Transverse colon (tissue), 4 donors: ENCODE results near the gene ZIC4. TPM values are rescaled to one million over a fixed set of nuclear protein-coding genes. Genes with fewer than 3 reads are reported as not detected.
A peak's percentile ranks its signal among the peaks of the same experiment; 100 is the strongest.

ENCODE experiments used
- DNase-seq: peaks from one replicate; pipeline ENCODE4 v3.0.0-alpha.2; 2019
- H3K27ac ChIP-seq, 4 donors: fragments of 200-600 bp; sonication (generic); 2 replicates each; pipeline ENCODE4 v1.5.1; 2016 to 2018; ENCODE audit warnings: inconsistent platforms in 4 of 4
- H3K27me3 ChIP-seq: fragments of 200-600 bp; sonication (generic); 2 replicates; pipeline ENCODE4 v1.5.1; 2017; ENCODE audit warnings: inconsistent platforms
- H3K36me3 ChIP-seq, 4 donors: fragments of 200-600 bp; sonication (generic); 2 replicates each; pipeline ENCODE4 v1.5.1; 2017 to 2019; ENCODE audit warnings: inconsistent platforms in 4 of 4
- H3K4me1 ChIP-seq, 4 donors: fragments of 200-600 bp; sonication (generic); 2 replicates each; pipeline ENCODE4 v1.5.1; 2017 to 2020; ENCODE audit warnings: inconsistent platforms in 4 of 4
- H3K4me3 ChIP-seq, 4 donors: fragments of 200-600 bp; sonication (generic); 1 replicate in 1 of 4; 2 replicates in 3 of 4; pipeline versions ENCODE4 v1.5.1 to v1.6.1; 2017 to 2019; ENCODE audit warnings: inconsistent platforms in 4 of 4
- H3K9me3 ChIP-seq, 2 donors: fragments of 200-600 bp; sonication (generic); 2 replicates each; pipeline ENCODE4 v1.5.1; 2017 to 2019; ENCODE audit warnings: inconsistent platforms in 2 of 2
- CTCF ChIP-seq, 5 experiments: fragments of 200-600 bp in 3 of 5; fragments of 450-650 bp in 2 of 5; sonication (generic) in 3 of 5; IDR thresholded peaks; 1 replicate in 2 of 5; 2 replicates in 3 of 5; pipeline ENCODE4 v1.5.1; 2016 to 2017; ENCODE audit warnings: antibody characterized with exemption in 5 of 5, inconsistent platforms in 3 of 5, mild to moderate bottlenecking in 2 of 5, moderate library complexity in 1 of 5
- EP300 ChIP-seq: sonication (generic); formaldehyde crosslinking; IDR thresholded peaks from one replicate; pipeline ENCODE4 v1.6.1; 2017; ENCODE audit warnings: antibody characterized with exemption, low read depth
- POLR2A ChIP-seq: fragments of 450-650 bp; IDR thresholded peaks from one replicate; pipeline ENCODE4 v1.6.1; 2016; ENCODE audit warnings: antibody characterized with exemption, mild to moderate bottlenecking, moderate library complexity
- POLR2AphosphoS5 ChIP-seq, 3 donors: sonication (generic); formaldehyde crosslinking; IDR thresholded peaks; one replicate each; pipeline ENCODE4 v1.6.1; 2016; ENCODE audit warnings: antibody characterized with exemption in 3 of 3
- WGBS, 2 donors: methylation state at CpG; one replicate each; pipeline ENCODE4 v1.1.5; 2018; ENCODE audit warnings: low coverage in 1 of 2; 5-methylcytosine and 5-hydroxymethylcytosine counted together
- in situ Hi-C, 4 donors: fragments of 200-750 bp; cut with MboI; loops; one replicate each; pipeline versions ENCODE4 v1.15.0 to v1.15.1; 2017; ENCODE audit warnings: low sequenced_read_pairs in 3 of 4, low pct_ligation_motif_present in 1 of 4, low pct_unique_long_range_greater_than_20kb in 1 of 4
- intact Hi-C: fragments of 100-400 bp; cut with DNase I; formaldehyde crosslinking; loops from one replicate; pipeline ENCODE4 v1.15.1; 2023; ENCODE audit warnings: low total_unique reads
- total RNA-seq, 4 donors: library from RNA; depleted of rRNA; stranded (reverse); fragments of >200 nt; gene quantifications; one replicate each; pipeline ENCODE4 v1.1.0, GENCODE V29; 2016

The ZIC4 gene
- total RNA-seq, 4 donors from 2014 or later: not detected

GRCh38 chr3:147393261-147393942 lies 12.9 kb downstream of the ZIC4 start:
- Histone ChIP-seq H3K27me3 (peaks cover 100% of the 10 kb centered on the region), H3K4me1 (peaks cover 0 to 27% (median 19%) of the 10 kb centered on the region in 4 donors), H3K36me3 (no peaks in the 10 kb centered on the region), H3K9me3 (no peaks in the 10 kb centered on the region), H3K27ac (no peak overlapping the region), H3K4me3 (peak overlapping the region in 1 of 4 donors; percentile 20)
- intact Hi-C loops (no loop called here), in situ Hi-C loops (no loop called here)
- TF ChIP-seq POLR2A: no peak
- no peak for TF ChIP-seq EP300
- TF ChIP-seq POLR2AphosphoS5 (IDR thresholded peaks at IDR 0.05): no peak
- TF ChIP-seq CTCF (IDR thresholded peaks at IDR 0.05): no peak
- DNase-seq: no peak
- WGBS, 2 donors: 43% methylated on average over 45 of the region's 54 CpGs; no CpG with 5 or more reads in 1 of the 2 donors

GRCh38 chr3:147392625-147392946 lies 13.8 kb downstream of the ZIC4 start:
- no peaks in the 10 kb centered on the region for H3K36me3 ChIP-seq
- peak overlapping the region in 1 of 4 donors; percentile 25 for H3K4me3 ChIP-seq
- intact Hi-C loops: no loop called here
- WGBS, 2 donors: 21% methylated on average over 15 of the region's 15 CpGs; no CpG with 5 or more reads in 1 of the 2 donors
- TF ChIP-seq CTCF (IDR thresholded peaks at IDR 0.05) (no peak), POLR2AphosphoS5 (IDR thresholded peaks at IDR 0.05) (no peak)
- H3K27me3 ChIP-seq: peaks cover 100% of the 10 kb centered on the region
- H3K4me1 ChIP-seq: peaks cover 0 to 25% (median 19%) of the 10 kb centered on the region in 4 donors
- no peak overlapping the region for H3K27ac ChIP-seq
- in situ Hi-C loops: no loop called here
- no peak for DNase-seq
- no peaks in the 10 kb centered on the region for H3K9me3 ChIP-seq

- H3K36me3 ChIP-seq: no peaks in the 10 kb centered on the region
- DNase-seq: no peak
- H3K9me3 ChIP-seq: no peaks in the 10 kb centered on the region
- H3K4me3 ChIP-seq: peak overlapping the region in 1 of 4 donors; percentile 25
- no peak overlapping the region for H3K27ac ChIP-seq
- peaks cover 0 to 22% (median 17%) of the 10 kb centered on the region in 4 donors for H3K4me1 ChIP-seq
- 16% methylated on average over 51 of the region's 51 CpGs; no CpG with 5 or more reads in 1 of the 2 donors for WGBS, 2 donors
- intact Hi-C loops: no loop called here
- in situ Hi-C loops: no loop called here
- TF ChIP-seq EP300 (no peak), POLR2AphosphoS5 (IDR thresholded peaks at IDR 0.05) (no peak), POLR2A (no peak), CTCF (IDR thresholded peaks at IDR 0.05) (no peak)
- H3K27me3 ChIP-seq: peaks cover 100% of the 10 kb centered on the region
These were observed 14.3 kb downstream of the ZIC4 start for GRCh38 chr3:147391781-147392624.
